Caco-2 (cell line): ENCODE results near the gene PKD1. TPM values are rescaled to one million over a fixed set of nuclear protein-coding genes. Genes with fewer than 3 reads are reported as not detected.

Source experiments
- BruUV-seq: library from RNA; stranded (reverse); fragments of 400-500 nt; replicated peaks from 2 replicates; lab custom pipeline; 2021; lab: Mats Ljungman, UMichigan
- CTCF ChIA-PET: fragments of 300-600 bp; sonication (Branson Sonifier 250); formaldehyde crosslinking; loops from one replicate; lab custom pipeline; 2022; ENCODE audit warnings: antibody characterized with exemption; lab: Charles Lee
- POLR2A ChIA-PET: fragments of 300-600 bp; sonication (Branson Sonifier 250); formaldehyde crosslinking; loops from one replicate; lab custom pipeline; 2022; ENCODE audit warnings: antibody characterized with exemption; lab: Charles Lee
- DNase-seq, 2 experiments: peaks; one replicate each; pipeline versions ENCODE4 v3.0.0 to v3.0.0-alpha.2; 2020 to 2022
- H3K27me3 ChIP-seq: replicated peaks from 2 replicates; pipeline ENCODE4 v1.6.0; 2011; ENCODE audit warnings: low read length; ENCODE audit not compliant: control insufficient read depth, insufficient read depth
- H3K36me3 ChIP-seq: 2 replicates; pipeline ENCODE4 v1.5.1; 2011; ENCODE audit warnings: low read length; ENCODE audit not compliant: control insufficient read depth, insufficient read depth
- H3K4me1 ChIP-seq: fragments of 250-450 bp; sonication (Bioruptor Pico); 2 replicates; pipeline ENCODE4 v1.5.1; 2020; ENCODE audit warnings: mild to moderate bottlenecking
- H3K4me3 ChIP-seq: 2 replicates; pipeline ENCODE4 v1.5.1; 2011; ENCODE audit warnings: low read depth, mild to moderate bottlenecking, control low read depth, low read length
- H3K9me3 ChIP-seq: fragments of 250-450 bp; sonication (Bioruptor Pico); 2 replicates; pipeline ENCODE4 v1.5.1; 2020; ENCODE audit warnings: mild to moderate bottlenecking, moderate library complexity
- H3K27ac Mint-ChIP-seq: one replicate; pipeline ENCODE4 v1.8.0; 2022; ENCODE audit warnings: mixed read lengths; ENCODE audit not compliant: unreplicated experiment
- H3K27me3 Mint-ChIP-seq: one replicate; pipeline ENCODE4 v1.8.0; 2022; ENCODE audit warnings: mixed read lengths; ENCODE audit not compliant: insufficient read depth, unreplicated experiment
- H3K36me3 Mint-ChIP-seq: one replicate; pipeline ENCODE4 v1.8.0; 2022; ENCODE audit warnings: mild to moderate bottlenecking, mixed read lengths; ENCODE audit not compliant: insufficient read depth, unreplicated experiment
- H3K4me1 Mint-ChIP-seq: one replicate; pipeline ENCODE4 v1.8.0; 2022; ENCODE audit warnings: low read depth, mixed read lengths; ENCODE audit not compliant: unreplicated experiment
- H3K4me3 Mint-ChIP-seq: one replicate; pipeline ENCODE4 v1.8.0; 2022; ENCODE audit warnings: mild to moderate bottlenecking, moderate library complexity, mixed read lengths; ENCODE audit not compliant: unreplicated experiment
- H3K9me3 Mint-ChIP-seq: one replicate; pipeline ENCODE4 v1.8.0; 2022; ENCODE audit warnings: mixed read lengths; ENCODE audit not compliant: unreplicated experiment
- intact Hi-C: fragments of 100-400 bp; cut with micrococcal nuclease; formaldehyde crosslinking; loops from one replicate; pipeline ENCODE4 v1.10.0; 2022; ENCODE audit not compliant: unreplicated experiment
- total RNA-seq: library from RNA; stranded (reverse); gene quantifications from 2 replicates; pipeline ENCODE4 v1.2.3, GENCODE V29; 2022
- TF ChIP-seq, protein P1 (sequence below), 2 experiments: fragments of 200-600 bp in 1 of 2; IDR thresholded peaks; 1 replicate in 1 of 2; 2 replicates in 1 of 2; pipeline versions ENCODE4 v1.5.1 to v1.8.0; 2011 to 2022; ENCODE audit warnings: antibody characterized with exemption in 1 of 2, control low read depth in 1 of 2, inconsistent platforms in 1 of 2, low read depth in 1 of 2, low read length in 1 of 2, mild to moderate bottlenecking in 1 of 2, moderate library complexity in 1 of 2; ENCODE audit not compliant: insufficient read depth in 1 of 2, severe bottlenecking in 1 of 2, unreplicated experiment in 1 of 2

Gene PKD1
- total RNA-seq, 1 experiment from 2014 or later = 70.5 TPM

DNA sequence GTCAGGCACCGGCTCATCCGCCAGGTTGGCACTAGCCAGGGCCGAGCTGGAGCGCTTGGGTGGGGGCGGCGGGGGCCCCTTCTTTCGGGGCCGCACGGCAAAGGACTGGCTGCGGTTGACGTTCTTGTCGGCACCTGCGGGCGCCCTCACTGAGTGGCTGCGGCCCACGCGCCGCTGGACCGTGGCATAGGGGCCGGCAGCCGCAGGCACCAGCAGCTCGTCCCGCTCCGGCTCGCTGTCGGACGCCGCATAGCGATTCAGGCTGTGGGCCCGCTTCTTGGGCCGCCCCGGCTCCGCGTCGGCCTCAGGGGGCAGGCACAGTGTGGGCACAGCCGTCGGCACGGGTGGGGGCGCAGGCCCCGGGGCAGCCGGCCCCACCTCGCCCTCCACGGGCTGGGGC lies 44.8 kb upstream of the PKD1 start:
- peaks cover 6% of the 10 kb centered on the region for H3K4me1 Mint-ChIP-seq
- no peak overlapping the region for H3K4me3 Mint-ChIP-seq
- H3K36me3 Mint-ChIP-seq = peaks cover 36% of the 10 kb centered on the region
- intact Hi-C loops = no loop called here
- no peaks in the 10 kb centered on the region for H3K27me3 Mint-ChIP-seq
- no peak overlapping the region for H3K27ac Mint-ChIP-seq
- TF ChIP-seq, protein P1, sequence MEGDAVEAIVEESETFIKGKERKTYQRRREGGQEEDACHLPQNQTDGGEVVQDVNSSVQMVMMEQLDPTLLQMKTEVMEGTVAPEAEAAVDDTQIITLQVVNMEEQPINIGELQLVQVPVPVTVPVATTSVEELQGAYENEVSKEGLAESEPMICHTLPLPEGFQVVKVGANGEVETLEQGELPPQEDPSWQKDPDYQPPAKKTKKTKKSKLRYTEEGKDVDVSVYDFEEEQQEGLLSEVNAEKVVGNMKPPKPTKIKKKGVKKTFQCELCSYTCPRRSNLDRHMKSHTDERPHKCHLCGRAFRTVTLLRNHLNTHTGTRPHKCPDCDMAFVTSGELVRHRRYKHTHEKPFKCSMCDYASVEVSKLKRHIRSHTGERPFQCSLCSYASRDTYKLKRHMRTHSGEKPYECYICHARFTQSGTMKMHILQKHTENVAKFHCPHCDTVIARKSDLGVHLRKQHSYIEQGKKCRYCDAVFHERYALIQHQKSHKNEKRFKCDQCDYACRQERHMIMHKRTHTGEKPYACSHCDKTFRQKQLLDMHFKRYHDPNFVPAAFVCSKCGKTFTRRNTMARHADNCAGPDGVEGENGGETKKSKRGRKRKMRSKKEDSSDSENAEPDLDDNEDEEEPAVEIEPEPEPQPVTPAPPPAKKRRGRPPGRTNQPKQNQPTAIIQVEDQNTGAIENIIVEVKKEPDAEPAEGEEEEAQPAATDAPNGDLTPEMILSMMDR (IDR thresholded peaks at IDR 0.05; ENCODE audit: insufficient read depth in 1 of 2, low read depth in 1 of 2, low read length in 1 of 2, severe bottlenecking in 1 of 2, unreplicated experiment in 1 of 2) = no peak
- Histone ChIP-seq H3K27me3 (no peaks in the 10 kb centered on the region), H3K4me1 (no peaks in the 10 kb centered on the region), H3K4me3 (no peak overlapping the region), H3K9me3 (no peaks in the 10 kb centered on the region), H3K36me3 (no peaks in the 10 kb centered on the region; the same call in 1 of the 2 replicates)
- no TSS peak for BruUV-seq
- ChIA-PET CTCF (no interaction called here), POLR2A (no interaction called here)
- no peaks in the 10 kb centered on the region for H3K9me3 Mint-ChIP-seq
- no peak for DNase-seq

DNA sequence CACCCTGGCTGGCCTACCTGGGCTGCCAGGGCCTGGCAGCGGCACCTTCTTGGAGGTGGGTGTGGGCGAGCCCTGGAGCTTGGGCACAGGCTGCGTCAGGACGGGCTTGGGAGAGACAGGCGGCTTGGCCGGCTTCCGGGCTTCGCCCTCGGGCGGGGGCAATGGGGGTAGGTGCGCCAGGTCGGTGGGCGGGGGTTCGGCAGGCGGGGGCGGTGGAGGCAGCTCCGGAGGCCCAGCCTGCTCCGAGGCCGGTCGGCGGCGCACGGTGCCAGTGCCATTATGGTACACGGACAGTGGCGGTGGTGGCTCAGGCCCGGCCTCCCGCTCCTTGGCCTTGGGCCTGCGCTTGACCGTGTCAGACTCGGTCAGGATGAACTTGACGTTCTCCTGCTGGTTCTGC lies 43.9 kb upstream of the PKD1 start:
- Mint-ChIP-seq H3K27me3 (no peaks in the 10 kb centered on the region), H3K36me3 (peaks cover 45% of the 10 kb centered on the region), H3K4me1 (peaks cover 6% of the 10 kb centered on the region), H3K27ac (no peak overlapping the region), H3K9me3 (no peaks in the 10 kb centered on the region), H3K4me3 (no peak overlapping the region)
- CTCF ChIA-PET = no interaction called here
- BruUV-seq = no TSS peak
- no peaks in the 10 kb centered on the region; the same call in 1 of the 2 replicates for H3K36me3 ChIP-seq
- H3K27me3 ChIP-seq = no peaks in the 10 kb centered on the region
- no peaks in the 10 kb centered on the region for H3K9me3 ChIP-seq
- no peak overlapping the region for H3K4me3 ChIP-seq
- intact Hi-C loops = no loop called here
- TF ChIP-seq, protein P1 (IDR thresholded peaks at IDR 0.05; ENCODE audit: insufficient read depth in 1 of 2, low read depth in 1 of 2, low read length in 1 of 2, severe bottlenecking in 1 of 2, unreplicated experiment in 1 of 2) = no peak
- POLR2A ChIA-PET = no interaction called here
- no peaks in the 10 kb centered on the region for H3K4me1 ChIP-seq
- no peak for DNase-seq

DNA sequence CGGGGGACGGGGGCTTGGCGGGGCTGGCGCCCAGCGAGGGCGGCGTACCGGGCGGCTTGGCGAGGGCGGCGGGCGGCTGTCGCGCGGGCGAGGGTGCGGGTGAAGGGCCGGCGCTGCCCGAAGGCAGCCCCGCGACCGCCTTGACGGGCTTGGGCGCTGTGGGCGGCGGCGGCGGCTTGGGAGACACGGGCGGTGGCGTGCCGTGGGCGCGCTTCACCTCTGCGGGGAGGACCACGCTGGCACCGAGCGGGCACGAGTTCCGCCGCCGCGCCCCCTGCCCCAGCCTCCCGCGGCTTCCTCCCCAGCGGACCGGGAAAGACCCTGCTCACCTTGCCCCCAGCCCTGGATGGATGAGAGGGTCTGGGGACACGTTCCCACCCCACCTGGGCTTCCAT lies 43.4 kb upstream of the PKD1 start:
- no peaks in the 10 kb centered on the region for H3K9me3 ChIP-seq
- no peaks in the 10 kb centered on the region; the same call in 1 of the 2 replicates for H3K36me3 ChIP-seq
- no peak for DNase-seq
- Mint-ChIP-seq H3K9me3 (no peaks in the 10 kb centered on the region), H3K36me3 (peaks cover 45% of the 10 kb centered on the region), H3K27ac (no peak overlapping the region), H3K27me3 (no peaks in the 10 kb centered on the region), H3K4me1 (peaks cover 6% of the 10 kb centered on the region), H3K4me3 (no peak overlapping the region)
- H3K27me3 ChIP-seq = no peaks in the 10 kb centered on the region
- no TSS peak for BruUV-seq
- CTCF ChIA-PET = no interaction called here
- POLR2A ChIA-PET = no interaction called here
- TF ChIP-seq, protein P1 (IDR thresholded peaks at IDR 0.05; ENCODE audit: insufficient read depth in 1 of 2, low read depth in 1 of 2, low read length in 1 of 2, severe bottlenecking in 1 of 2, unreplicated experiment in 1 of 2) = no peak
- H3K4me3 ChIP-seq = no peak overlapping the region
- no peaks in the 10 kb centered on the region for H3K4me1 ChIP-seq
- intact Hi-C loops = no loop called here
